A673 (cell line): ENCODE measurements around the gene RNF208.

Source experiments
- EZH2 ChIP-seq: fragments of 200-600 bp; sonication (generic); IDR thresholded peaks from 2 replicates; pipeline ENCODE4 v1.6.1; 2017; ENCODE audit warnings: borderline replicate concordance, low read depth, mild to moderate bottlenecking, mixed read lengths, antibody characterized with exemption, low read length; ENCODE audit not compliant: poor library complexity, severe bottlenecking
- TF ChIP-seq, protein P1 (sequence below): fragments of 300-800, 200-600 bp; sonication (generic); conservative IDR thresholded peaks from 2 replicates; pipeline ENCODE4 v1.5.1; 2017; ENCODE audit warnings: low read depth, mild to moderate bottlenecking, antibody characterized with exemption, low read length, moderate library complexity, mixed read lengths

DNA sequence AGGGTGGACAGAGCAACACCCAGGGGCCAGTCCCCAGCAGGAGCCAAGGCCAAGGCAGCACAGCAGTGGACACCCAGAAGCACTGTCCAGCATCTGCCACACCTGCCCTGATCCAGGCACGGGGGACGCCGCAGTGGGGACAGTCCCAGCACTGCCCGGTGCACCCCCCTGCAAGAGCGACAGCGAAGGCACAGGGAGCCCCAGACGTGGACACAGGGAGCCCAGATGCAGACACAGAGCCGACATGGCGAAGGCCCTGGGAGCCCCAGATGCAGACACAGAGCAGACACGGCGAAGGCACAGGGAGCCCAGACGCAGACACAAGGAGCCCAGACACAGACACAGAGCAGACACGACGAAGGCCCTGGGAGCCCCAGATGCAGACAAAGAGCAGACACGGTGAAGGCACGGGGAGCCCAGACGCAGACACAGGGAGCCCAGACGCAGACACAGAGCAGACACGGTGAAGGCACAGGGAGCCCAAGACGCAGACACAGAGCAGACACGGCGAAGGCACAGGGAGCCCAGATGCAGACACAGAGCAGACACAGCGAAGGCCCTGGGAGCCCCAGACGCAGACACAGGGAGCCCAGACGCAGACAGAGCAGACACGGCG is 38.0 kb downstream of the RNF208 start:
- TF ChIP-seq, protein P1, sequence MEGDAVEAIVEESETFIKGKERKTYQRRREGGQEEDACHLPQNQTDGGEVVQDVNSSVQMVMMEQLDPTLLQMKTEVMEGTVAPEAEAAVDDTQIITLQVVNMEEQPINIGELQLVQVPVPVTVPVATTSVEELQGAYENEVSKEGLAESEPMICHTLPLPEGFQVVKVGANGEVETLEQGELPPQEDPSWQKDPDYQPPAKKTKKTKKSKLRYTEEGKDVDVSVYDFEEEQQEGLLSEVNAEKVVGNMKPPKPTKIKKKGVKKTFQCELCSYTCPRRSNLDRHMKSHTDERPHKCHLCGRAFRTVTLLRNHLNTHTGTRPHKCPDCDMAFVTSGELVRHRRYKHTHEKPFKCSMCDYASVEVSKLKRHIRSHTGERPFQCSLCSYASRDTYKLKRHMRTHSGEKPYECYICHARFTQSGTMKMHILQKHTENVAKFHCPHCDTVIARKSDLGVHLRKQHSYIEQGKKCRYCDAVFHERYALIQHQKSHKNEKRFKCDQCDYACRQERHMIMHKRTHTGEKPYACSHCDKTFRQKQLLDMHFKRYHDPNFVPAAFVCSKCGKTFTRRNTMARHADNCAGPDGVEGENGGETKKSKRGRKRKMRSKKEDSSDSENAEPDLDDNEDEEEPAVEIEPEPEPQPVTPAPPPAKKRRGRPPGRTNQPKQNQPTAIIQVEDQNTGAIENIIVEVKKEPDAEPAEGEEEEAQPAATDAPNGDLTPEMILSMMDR: no peak
- TF ChIP-seq EZH2: no peak
